COLO829 (cell line): ENCODE results near the gene PARD3B.

ENCODE experiments used
- DNase-seq: peaks from one replicate; pipeline ENCODE4 v3.0.0; 2012; ENCODE audit warnings: low spot score

PARD3B gene

GRCh38 chr2:204840504-204840903 is 295.2 kb downstream of the PARD3B start:
- DNase-seq: no peak

- DNase-seq: no peak
Measured at GRCh38 chr2:204842068-204842467, 296.8 kb downstream of the PARD3B start.

GRCh38 chr2:204842661-204843485 is 297.6 kb downstream of the PARD3B start:
- no peak for DNase-seq

- no peak for DNase-seq
Measured at GRCh38 chr2:204846471-204846870, 301.2 kb downstream of the PARD3B start.

GRCh38 chr2:204849892-204850291 is 304.6 kb downstream of the PARD3B start:
- DNase-seq: no peak

- no peak for DNase-seq
Measured at GRCh38 chr2:204850581-204850980, 305.3 kb downstream of the PARD3B start.

GRCh38 chr2:204853905-204854304 is 308.6 kb downstream of the PARD3B start:
- no peak for DNase-seq

- no peak for DNase-seq
Measured at GRCh38 chr2:204860274-204860673, 315.0 kb downstream of the PARD3B start.

GRCh38 chr2:204862809-204863208 is 317.5 kb downstream of the PARD3B start:
- DNase-seq: no peak

- no peak for DNase-seq
Measured at GRCh38 chr2:204863336-204863735, 318.1 kb downstream of the PARD3B start.

- DNase-seq: no peak
Measured at GRCh38 chr2:204869132-204869823, 324.0 kb downstream of the PARD3B start.

GRCh38 chr2:204870053-204870452 is 324.8 kb downstream of the PARD3B start:
- no peak for DNase-seq

- peak; percentile 15 for DNase-seq
Measured at GRCh38 chr2:204871231-204871953, 326.1 kb downstream of the PARD3B start.

GRCh38 chr2:204876311-204876710 is 331.0 kb downstream of the PARD3B start:
- no peak for DNase-seq

- no peak for DNase-seq
Measured at GRCh38 chr2:204877691-204878090, 332.4 kb downstream of the PARD3B start.

- DNase-seq: no peak
Measured at GRCh38 chr2:204880928-204881327, 335.7 kb downstream of the PARD3B start.

GRCh38 chr2:204881655-204882054 is 336.4 kb downstream of the PARD3B start:
- DNase-seq: no peak

- DNase-seq: no peak
Measured at GRCh38 chr2:204885747-204886146, 340.5 kb downstream of the PARD3B start.

GRCh38 chr2:204886713-204887112 is 341.4 kb downstream of the PARD3B start:
- DNase-seq: no peak

- DNase-seq: no peak
Measured at GRCh38 chr2:204888222-204888621, 342.9 kb downstream of the PARD3B start.

GRCh38 chr2:204890680-204891079 is 345.4 kb downstream of the PARD3B start:
- DNase-seq: no peak

- no peak for DNase-seq
Measured at GRCh38 chr2:204891739-204892138, 346.5 kb downstream of the PARD3B start.
